Measurements from ENCODE around the gene FIGN.

DNA sequence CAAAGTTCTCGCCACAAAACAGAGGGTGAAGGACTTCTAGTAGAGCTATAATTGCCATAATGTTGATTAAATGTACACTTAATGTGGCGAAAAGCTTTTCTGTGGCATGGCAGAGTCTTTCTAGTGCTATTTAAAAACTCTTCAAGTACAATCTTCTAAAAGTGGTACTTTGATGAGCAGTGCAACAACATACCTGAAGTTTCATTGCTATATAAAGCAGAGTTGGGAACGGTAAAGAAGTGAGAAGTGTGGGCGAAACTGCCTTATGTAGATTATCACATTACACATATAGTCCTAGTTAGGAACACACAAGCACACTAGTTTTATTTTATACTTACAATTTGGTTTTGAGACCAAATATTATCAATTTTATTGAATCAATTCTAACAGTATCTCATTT is 49.5 kb downstream of the FIGN start:
- TF ChIP-seq POLR2AphosphoS5 (IDR thresholded peaks at IDR 0.05), result no peak
- TF ChIP-seq, protein P1, sequence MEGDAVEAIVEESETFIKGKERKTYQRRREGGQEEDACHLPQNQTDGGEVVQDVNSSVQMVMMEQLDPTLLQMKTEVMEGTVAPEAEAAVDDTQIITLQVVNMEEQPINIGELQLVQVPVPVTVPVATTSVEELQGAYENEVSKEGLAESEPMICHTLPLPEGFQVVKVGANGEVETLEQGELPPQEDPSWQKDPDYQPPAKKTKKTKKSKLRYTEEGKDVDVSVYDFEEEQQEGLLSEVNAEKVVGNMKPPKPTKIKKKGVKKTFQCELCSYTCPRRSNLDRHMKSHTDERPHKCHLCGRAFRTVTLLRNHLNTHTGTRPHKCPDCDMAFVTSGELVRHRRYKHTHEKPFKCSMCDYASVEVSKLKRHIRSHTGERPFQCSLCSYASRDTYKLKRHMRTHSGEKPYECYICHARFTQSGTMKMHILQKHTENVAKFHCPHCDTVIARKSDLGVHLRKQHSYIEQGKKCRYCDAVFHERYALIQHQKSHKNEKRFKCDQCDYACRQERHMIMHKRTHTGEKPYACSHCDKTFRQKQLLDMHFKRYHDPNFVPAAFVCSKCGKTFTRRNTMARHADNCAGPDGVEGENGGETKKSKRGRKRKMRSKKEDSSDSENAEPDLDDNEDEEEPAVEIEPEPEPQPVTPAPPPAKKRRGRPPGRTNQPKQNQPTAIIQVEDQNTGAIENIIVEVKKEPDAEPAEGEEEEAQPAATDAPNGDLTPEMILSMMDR (IDR thresholded peaks at IDR 0.05), result no peak
- TF ChIP-seq POLR2A (IDR thresholded peaks at IDR 0.05; ENCODE audit: low read depth), result no peak
- no peak for TF ChIP-seq EP300 (IDR thresholded peaks at IDR 0.05)
